OCI-LY3 (cell line): ENCODE measurements around the gene NAA11.

ENCODE experiments used
- H2AFZ ChIP-seq: fragments of 200-600, 300-600 bp; shearing (Covaris generic); 2 replicates; pipeline ENCODE4 v1.6.0; 2014; ENCODE audit warnings: antibody characterized with exemption, low read depth, low read length
- H3K27ac ChIP-seq: fragments of 200-600, 300-600 bp; sonication (generic); 2 replicates; pipeline ENCODE4 v1.5.1; 2014; ENCODE audit warnings: mild to moderate bottlenecking, low read length, moderate library complexity, mixed read lengths
- H3K27me3 ChIP-seq: fragments of 200-600, 300-600 bp; sonication (generic); 2 replicates; pipeline ENCODE4 v1.6.1; 2014; ENCODE audit warnings: low read depth, low read length, mixed read lengths
- H3K36me3 ChIP-seq: fragments of 200-600, 300-600 bp; sonication (generic); replicated peaks from 2 replicates; pipeline ENCODE3; 2014; ENCODE audit warnings: low read depth, low read length, mixed read lengths
- H3K4me1 ChIP-seq: fragments of 300-600, 200-600 bp; sonication (generic); 2 replicates; pipeline ENCODE4 v1.6.1; 2014; ENCODE audit warnings: low read length, mixed read lengths
- H3K4me2 ChIP-seq: fragments of 200-600, 300-600 bp; sonication (generic); 2 replicates; pipeline ENCODE4 v1.6.1; 2014; ENCODE audit warnings: low read length, mixed read lengths
- H3K4me3 ChIP-seq: fragments of 300-600, 200-600 bp; sonication (generic); 2 replicates; pipeline ENCODE4 v1.5.1; 2014; ENCODE audit warnings: antibody characterized with exemption, mild to moderate bottlenecking, low read length, moderate library complexity
- H3K79me2 ChIP-seq: fragments of 300-600, 200-600 bp; shearing (Covaris generic); 2 replicates; pipeline ENCODE4 v1.6.1; 2014; ENCODE audit warnings: mild to moderate bottlenecking, low read length, mixed read lengths
- H3K9ac ChIP-seq: fragments of 300-600, 200-600 bp; shearing (Covaris generic); 2 replicates; pipeline ENCODE4 v1.6.0; 2014; ENCODE audit warnings: mild to moderate bottlenecking, low read length, moderate library complexity
- H3K9me3 ChIP-seq: fragments of 200-600, 300-600 bp; shearing (Covaris generic); 2 replicates; pipeline ENCODE4 v1.6.1; 2014; ENCODE audit warnings: low read length, mixed read lengths; ENCODE audit not compliant: insufficient read depth
- H4K20me1 ChIP-seq: fragments of 200-600, 300-600 bp; sonication (generic); 2 replicates; pipeline ENCODE4 v1.6.1; 2016; ENCODE audit warnings: low read length, mixed read lengths; ENCODE audit not compliant: insufficient read depth
- EZH2phosphoT487 ChIP-seq: fragments of 200-600 bp; shearing (Covaris generic); IDR thresholded peaks from 2 replicates; pipeline ENCODE4 v1.6.1; 2018; ENCODE audit warnings: antibody characterized with exemption, mixed run types, low read depth
- TF ChIP-seq, protein P1 (sequence below): fragments of 200-600, 300-600 bp; sonication (generic); IDR thresholded peaks from 2 replicates; pipeline ENCODE4 v1.5.1; 2014; ENCODE audit warnings: antibody characterized with exemption, low read length, low read depth

Gene NAA11

DNA sequence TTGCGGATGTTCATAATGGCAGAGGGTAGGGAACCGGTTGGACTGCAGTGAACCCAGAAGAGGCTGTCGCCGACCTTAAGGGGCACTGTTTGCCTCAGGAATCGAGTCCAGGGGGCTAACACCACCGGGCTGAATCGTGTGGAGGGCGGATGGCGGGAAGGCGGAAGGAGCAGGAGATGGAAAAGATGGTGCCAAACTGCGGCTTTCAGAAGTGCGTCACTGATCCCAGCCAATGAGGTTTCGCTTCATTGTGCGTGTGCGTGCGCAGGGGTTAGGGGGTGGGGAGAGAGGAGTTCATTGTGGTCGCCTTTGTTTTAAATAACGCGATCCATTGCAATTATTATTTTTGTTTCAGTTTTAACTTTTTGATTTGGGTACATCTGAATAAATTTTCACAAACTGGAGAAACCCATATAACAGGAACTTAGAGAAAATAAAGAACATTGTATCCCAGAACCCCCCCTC, at the start of gene NAA11:
Gene NAA11 (minus strand): TSS at position 198 of the 465 bp plus-strand sequence. CDS start 184 bp downstream, at position 14.
- H3K9ac ChIP-seq, result no peak within 1 kb of the TSS
- TF ChIP-seq, protein P1, sequence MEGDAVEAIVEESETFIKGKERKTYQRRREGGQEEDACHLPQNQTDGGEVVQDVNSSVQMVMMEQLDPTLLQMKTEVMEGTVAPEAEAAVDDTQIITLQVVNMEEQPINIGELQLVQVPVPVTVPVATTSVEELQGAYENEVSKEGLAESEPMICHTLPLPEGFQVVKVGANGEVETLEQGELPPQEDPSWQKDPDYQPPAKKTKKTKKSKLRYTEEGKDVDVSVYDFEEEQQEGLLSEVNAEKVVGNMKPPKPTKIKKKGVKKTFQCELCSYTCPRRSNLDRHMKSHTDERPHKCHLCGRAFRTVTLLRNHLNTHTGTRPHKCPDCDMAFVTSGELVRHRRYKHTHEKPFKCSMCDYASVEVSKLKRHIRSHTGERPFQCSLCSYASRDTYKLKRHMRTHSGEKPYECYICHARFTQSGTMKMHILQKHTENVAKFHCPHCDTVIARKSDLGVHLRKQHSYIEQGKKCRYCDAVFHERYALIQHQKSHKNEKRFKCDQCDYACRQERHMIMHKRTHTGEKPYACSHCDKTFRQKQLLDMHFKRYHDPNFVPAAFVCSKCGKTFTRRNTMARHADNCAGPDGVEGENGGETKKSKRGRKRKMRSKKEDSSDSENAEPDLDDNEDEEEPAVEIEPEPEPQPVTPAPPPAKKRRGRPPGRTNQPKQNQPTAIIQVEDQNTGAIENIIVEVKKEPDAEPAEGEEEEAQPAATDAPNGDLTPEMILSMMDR, result no peak
- TF ChIP-seq EZH2phosphoT487, result no peak
- H3K27ac ChIP-seq, result no peak within 1 kb of the TSS
- H4K20me1 ChIP-seq, result no peaks in the 10 kb centered on the region
- H3K4me3 ChIP-seq, result no peak within 1 kb of the TSS
- no peaks in the 10 kb centered on the region for H3K9me3 ChIP-seq
- no peaks in the 10 kb centered on the region for H3K4me1 ChIP-seq
- H3K36me3 ChIP-seq, result no peaks in the 10 kb centered on the region
- no peak within 1 kb of the TSS for H3K4me2 ChIP-seq
- H3K27me3 ChIP-seq, result no peaks in the 10 kb centered on the region
- no peak within 1 kb of the TSS for H2AFZ ChIP-seq
- no peaks in the 10 kb centered on the region for H3K79me2 ChIP-seq

DNA sequence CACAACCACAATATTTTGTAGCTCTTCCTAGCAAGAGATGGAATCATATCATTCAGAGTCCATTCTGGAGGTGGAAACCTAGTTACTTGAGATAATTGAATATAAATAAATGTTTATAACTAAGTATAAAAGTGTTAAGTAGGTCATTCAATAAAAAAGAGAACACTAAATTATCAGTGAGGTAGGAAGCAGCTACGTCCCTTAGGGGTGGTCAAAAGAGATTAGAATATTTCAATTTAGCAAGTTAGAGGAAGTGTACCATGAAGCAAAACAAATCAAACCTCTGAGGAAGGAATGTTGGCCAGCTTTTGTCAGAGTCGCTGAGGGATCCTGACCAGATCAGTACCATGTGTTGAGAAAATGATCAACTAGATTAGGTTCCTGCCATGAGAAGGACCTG, 44.2 kb upstream of the NAA11 start:
- Histone ChIP-seq H3K27me3 (no peaks in the 10 kb centered on the region), H3K4me1 (no peaks in the 10 kb centered on the region), H3K79me2 (no peaks in the 10 kb centered on the region), H3K9ac (no peak overlapping the region), H3K4me3 (no peak overlapping the region), H2AFZ (no peak overlapping the region), H4K20me1 (no peaks in the 10 kb centered on the region), H3K36me3 (no peaks in the 10 kb centered on the region), H3K9me3 (no peaks in the 10 kb centered on the region), H3K27ac (no peak overlapping the region), H3K4me2 (no peak overlapping the region)
- no peak for TF ChIP-seq EZH2phosphoT487
- TF ChIP-seq, protein P1, result no peak

DNA sequence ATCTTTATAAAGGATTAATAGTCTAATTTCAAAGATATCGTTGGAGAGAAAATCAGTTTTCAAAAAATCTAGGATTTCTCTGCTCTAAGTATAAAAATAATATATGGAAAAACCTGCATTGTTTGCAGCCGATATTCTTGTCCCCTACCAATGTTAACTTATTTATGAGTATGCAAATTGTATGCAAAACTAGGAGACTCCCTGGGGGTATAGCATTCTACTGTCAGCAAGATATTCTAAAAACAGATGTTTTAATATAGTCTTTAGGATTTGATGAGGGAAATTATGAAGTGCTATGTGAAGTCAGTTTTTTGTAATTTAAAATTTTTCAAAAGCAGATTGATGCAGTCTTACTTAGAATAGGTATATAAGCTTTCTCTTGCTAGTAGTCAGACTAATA, 41.2 kb upstream of the NAA11 start:
- Histone ChIP-seq H3K4me1 (no peaks in the 10 kb centered on the region), H3K36me3 (no peaks in the 10 kb centered on the region), H3K9ac (no peak overlapping the region), H3K27ac (no peak overlapping the region), H3K27me3 (no peaks in the 10 kb centered on the region), H3K9me3 (no peaks in the 10 kb centered on the region), H3K4me2 (no peak overlapping the region), H3K79me2 (no peaks in the 10 kb centered on the region), H3K4me3 (no peak overlapping the region), H2AFZ (no peak overlapping the region), H4K20me1 (no peaks in the 10 kb centered on the region)
- no peak for TF ChIP-seq EZH2phosphoT487
- TF ChIP-seq, protein P1, result no peak

DNA sequence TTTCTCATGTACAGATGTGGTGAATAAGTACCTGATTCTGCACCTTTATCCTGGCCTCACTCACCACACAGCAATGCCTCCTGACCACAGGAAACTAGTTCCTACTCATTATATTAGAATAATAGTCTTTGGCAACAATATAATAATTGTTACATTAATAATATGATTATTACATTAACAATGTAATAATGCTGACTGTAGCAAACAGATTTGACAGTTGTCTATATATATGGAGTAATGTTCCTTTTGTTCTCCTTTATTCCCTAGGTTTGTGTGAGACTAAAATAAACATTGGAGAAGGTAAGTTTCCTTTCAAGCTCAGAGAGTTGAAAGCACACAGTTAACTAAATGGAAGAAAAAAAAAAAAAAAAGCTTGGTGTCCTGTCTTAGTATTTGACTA, 40.6 kb upstream of the NAA11 start:
- H3K4me3 ChIP-seq, result no peak overlapping the region
- no peaks in the 10 kb centered on the region for H4K20me1 ChIP-seq
- H3K36me3 ChIP-seq, result no peaks in the 10 kb centered on the region
- no peak overlapping the region for H3K27ac ChIP-seq
- no peaks in the 10 kb centered on the region for H3K79me2 ChIP-seq
- no peak overlapping the region for H3K4me2 ChIP-seq
- TF ChIP-seq EZH2phosphoT487, result no peak
- TF ChIP-seq, protein P1, result no peak
- H3K9ac ChIP-seq, result no peak overlapping the region
- H2AFZ ChIP-seq, result no peak overlapping the region
- no peaks in the 10 kb centered on the region for H3K4me1 ChIP-seq
- no peaks in the 10 kb centered on the region for H3K9me3 ChIP-seq
- H3K27me3 ChIP-seq, result no peaks in the 10 kb centered on the region
